PC-3 (cell line): ENCODE measurements around the gene GPRIN3. TPM values are rescaled to one million over a fixed set of nuclear protein-coding genes. Genes with fewer than 3 reads are reported as not detected.
"Not testable (repeated sequence)": the region's sequence is repeated elsewhere in the genome, so short reads cannot be mapped to it uniquely, and the experiment has no call there.

Experiments
- ATAC-seq: fragments of 200-7000 bp; cut with Tn5 transposase; 2 replicates; pipeline ENCODE4 v1.9.1; 2020; ENCODE audit warnings: mild to moderate bottlenecking, moderate library complexity
- BruUV-seq: library from RNA; stranded (reverse); fragments of 400-500 nt; replicated peaks from 2 replicates; lab custom pipeline; 2021; lab: Mats Ljungman, UMichigan
- CTCF ChIA-PET: fragments of 300-600 bp; sonication (Branson Sonifier 250); formaldehyde crosslinking; loops from one replicate; lab custom pipeline; 2022; ENCODE audit warnings: antibody characterized with exemption; lab: Charles Lee
- POLR2A ChIA-PET: fragments of 300-600 bp; sonication (Branson Sonifier 250); formaldehyde crosslinking; loops from one replicate; lab custom pipeline; 2022; ENCODE audit warnings: antibody characterized with exemption; ENCODE audit not compliant: unreplicated experiment; lab: Charles Lee
- DNase-seq: peaks from one replicate; pipeline ENCODE4 v3.0.0-alpha.2; 2015
- H2AFZ ChIP-seq: fragments of 300-600 bp; sonication (generic); 2 replicates; pipeline ENCODE4 v1.6.0; 2016; ENCODE audit warnings: antibody characterized with exemption, low read length
- H3F3A ChIP-seq: fragments of 300-600 bp; sonication (generic); one replicate; pipeline ENCODE4 v1.6.0; 2017; ENCODE audit warnings: antibody characterized with exemption, low read length, control low read depth, mild to moderate bottlenecking; ENCODE audit not compliant: unreplicated experiment
- H3K27ac ChIP-seq: fragments of 300-600 bp; sonication (generic); 2 replicates; pipeline ENCODE4 v1.5.1; 2016; ENCODE audit warnings: mild to moderate bottlenecking, low read length
- H3K27me3 ChIP-seq: fragments of 300-600 bp; sonication (generic); 2 replicates; pipeline ENCODE4 v1.6.1; 2016; ENCODE audit warnings: low read length, mixed read lengths
- H3K36me3 ChIP-seq: fragments of 300-600 bp; sonication (generic); 2 replicates; pipeline ENCODE4 v1.6.1; 2016; ENCODE audit warnings: low read depth, mixed run types, low read length, mixed read lengths
- H3K4me1 ChIP-seq: fragments of 300-600 bp; sonication (generic); 2 replicates; pipeline ENCODE4 v1.5.1; 2016; ENCODE audit warnings: low read length; ENCODE audit not compliant: insufficient read depth
- H3K4me2 ChIP-seq: fragments of 300-600 bp; sonication (generic); 2 replicates; pipeline ENCODE4 v1.6.0; 2016; ENCODE audit warnings: low read length
- H3K4me3 ChIP-seq: fragments of 300-600 bp; sonication (generic); 2 replicates; pipeline ENCODE4 v1.5.1; 2016; ENCODE audit warnings: mild to moderate bottlenecking, low read length, mixed read lengths
- H3K79me2 ChIP-seq: fragments of 300-600 bp; sonication (generic); 2 replicates; pipeline ENCODE4 v1.6.1; 2017; ENCODE audit warnings: low read length, mixed read lengths
- H3K9ac ChIP-seq: fragments of 300-600 bp; sonication (generic); 2 replicates; pipeline ENCODE4 v1.6.0; 2016; ENCODE audit warnings: mild to moderate bottlenecking, low read length
- H3K9me2 ChIP-seq: fragments of 300-600 bp; sonication (generic); replicated peaks from 2 replicates; pipeline ENCODE4 v1.6.1; 2016; ENCODE audit warnings: mixed run types, low read length, mixed read lengths
- H3K9me3 ChIP-seq: fragments of 300-600 bp; sonication (generic); 2 replicates; pipeline ENCODE4 v1.6.1; 2016; ENCODE audit warnings: low read length, mixed read lengths
- H4K20me1 ChIP-seq: fragments of 300-600 bp; sonication (generic); 2 replicates; pipeline ENCODE4 v1.6.1; 2016; ENCODE audit warnings: low read length, mixed read lengths
- EZH2 ChIP-seq: fragments of 300-600 bp; sonication (generic); IDR thresholded peaks from one replicate; pipeline ENCODE4 v1.6.1; 2017; ENCODE audit warnings: antibody characterized with exemption, mild to moderate bottlenecking, low read length; ENCODE audit not compliant: unreplicated experiment
- EZH2phosphoT487 ChIP-seq: fragments of 300-600 bp; sonication (generic); IDR thresholded peaks from 2 replicates; pipeline ENCODE4 v1.6.1; 2018; ENCODE audit warnings: mild to moderate bottlenecking, antibody characterized with exemption, low read length, borderline replicate concordance
- intact Hi-C: fragments of 100-400 bp; cut with micrococcal nuclease; formaldehyde crosslinking; loops from 2 replicates; pipeline ENCODE4 v1.9.0; 2023
- total RNA-seq: library from RNA; depleted of rRNA; stranded (reverse); fragments of >200 nt; gene quantifications from 2 replicates; pipeline ENCODE4 v1.2.3, GENCODE V29; 2014
- TF ChIP-seq, protein P1 (sequence below): fragments of 300-600 bp; sonication (generic); conservative IDR thresholded peaks from 2 replicates; pipeline ENCODE4 v1.5.1; 2017; ENCODE audit warnings: antibody characterized with exemption, low read depth, mild to moderate bottlenecking, low read length

The GPRIN3 gene
- total RNA-seq, 1 experiment from 2014 or later = not detected

DNA sequence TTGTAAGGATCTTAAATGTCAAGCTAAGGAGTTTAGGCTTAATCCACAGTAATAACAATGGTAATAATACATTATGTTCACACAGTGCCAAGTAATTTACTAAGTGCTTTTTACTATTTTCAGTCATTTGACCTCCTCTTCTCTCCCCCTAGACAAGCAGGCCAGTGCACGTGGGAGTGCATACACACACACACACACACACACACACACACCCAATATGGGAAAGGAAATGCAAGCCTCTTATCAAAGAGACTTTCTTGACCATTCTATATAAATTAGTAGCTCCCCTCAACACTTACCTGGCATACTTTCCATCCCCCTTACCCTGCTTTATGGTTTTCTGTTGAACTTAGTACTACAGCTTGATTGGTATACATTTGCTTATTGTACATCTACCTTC is 3.8 kb upstream of the GPRIN3 start:
- no peaks in the 10 kb centered on the region for H3K4me1 ChIP-seq
- no peak overlapping the region for H3K27ac ChIP-seq
- no peak overlapping the region for H3K4me3 ChIP-seq
- ChIA-PET POLR2A (no interaction called here), CTCF (no interaction called here)
- H3K9ac ChIP-seq = no peak overlapping the region
- no peak overlapping the region for H3K4me2 ChIP-seq
- DNase-seq (no peak), ATAC-seq (no peak)
- intact Hi-C loops = no loop called here
- TF ChIP-seq, protein P1, sequence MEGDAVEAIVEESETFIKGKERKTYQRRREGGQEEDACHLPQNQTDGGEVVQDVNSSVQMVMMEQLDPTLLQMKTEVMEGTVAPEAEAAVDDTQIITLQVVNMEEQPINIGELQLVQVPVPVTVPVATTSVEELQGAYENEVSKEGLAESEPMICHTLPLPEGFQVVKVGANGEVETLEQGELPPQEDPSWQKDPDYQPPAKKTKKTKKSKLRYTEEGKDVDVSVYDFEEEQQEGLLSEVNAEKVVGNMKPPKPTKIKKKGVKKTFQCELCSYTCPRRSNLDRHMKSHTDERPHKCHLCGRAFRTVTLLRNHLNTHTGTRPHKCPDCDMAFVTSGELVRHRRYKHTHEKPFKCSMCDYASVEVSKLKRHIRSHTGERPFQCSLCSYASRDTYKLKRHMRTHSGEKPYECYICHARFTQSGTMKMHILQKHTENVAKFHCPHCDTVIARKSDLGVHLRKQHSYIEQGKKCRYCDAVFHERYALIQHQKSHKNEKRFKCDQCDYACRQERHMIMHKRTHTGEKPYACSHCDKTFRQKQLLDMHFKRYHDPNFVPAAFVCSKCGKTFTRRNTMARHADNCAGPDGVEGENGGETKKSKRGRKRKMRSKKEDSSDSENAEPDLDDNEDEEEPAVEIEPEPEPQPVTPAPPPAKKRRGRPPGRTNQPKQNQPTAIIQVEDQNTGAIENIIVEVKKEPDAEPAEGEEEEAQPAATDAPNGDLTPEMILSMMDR = no peak
- no peak for TF ChIP-seq EZH2phosphoT487
- TF ChIP-seq EZH2 = no peak
- no peaks in the 10 kb centered on the region for H3K9me2 ChIP-seq
- no peak overlapping the region for H2AFZ ChIP-seq
- no peaks in the 10 kb centered on the region for H3K36me3 ChIP-seq
- no peaks in the 10 kb centered on the region for H3K9me3 ChIP-seq
- peaks cover 39% of the 10 kb centered on the region for H3K27me3 ChIP-seq
- no peaks in the 10 kb centered on the region for H3F3A ChIP-seq
- no peaks in the 10 kb centered on the region for H4K20me1 ChIP-seq
- H3K79me2 ChIP-seq = no peaks in the 10 kb centered on the region
- BruUV-seq = no TSS peak

DNA sequence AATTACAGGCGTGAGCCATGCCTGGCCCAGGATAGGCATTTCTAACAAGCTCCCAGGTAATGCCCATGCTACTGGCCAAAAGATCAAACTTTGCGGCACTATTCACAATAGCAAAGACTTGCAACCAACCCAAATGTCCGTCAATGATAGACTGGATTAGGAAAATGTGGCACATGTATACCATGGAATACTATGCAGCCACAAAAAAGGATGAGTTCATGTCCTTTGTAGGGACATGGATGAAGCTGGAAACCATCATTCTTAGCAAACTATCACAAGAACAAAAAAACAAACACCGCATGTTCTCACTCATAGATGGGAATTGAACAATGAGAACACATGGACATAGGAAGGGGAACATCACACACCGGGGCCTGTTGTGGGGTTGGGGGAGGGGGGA is 1.6 kb upstream of the GPRIN3 start:
- H3K27ac ChIP-seq, H3K79me2 ChIP-seq, H3K9ac ChIP-seq, H3F3A ChIP-seq, BruUV-seq, H3K9me2 ChIP-seq, H3K9me3 ChIP-seq, H3K4me2 ChIP-seq, H3K4me1 ChIP-seq, DNase-seq, intact Hi-C loops, CTCF ChIA-PET, H3K36me3 ChIP-seq, H3K4me3 ChIP-seq, H4K20me1 ChIP-seq, POLR2A ChIA-PET, H2AFZ ChIP-seq, ATAC-seq: not testable (repeated sequence)
- peaks cover 50% of the 10 kb centered on the region for H3K27me3 ChIP-seq

DNA sequence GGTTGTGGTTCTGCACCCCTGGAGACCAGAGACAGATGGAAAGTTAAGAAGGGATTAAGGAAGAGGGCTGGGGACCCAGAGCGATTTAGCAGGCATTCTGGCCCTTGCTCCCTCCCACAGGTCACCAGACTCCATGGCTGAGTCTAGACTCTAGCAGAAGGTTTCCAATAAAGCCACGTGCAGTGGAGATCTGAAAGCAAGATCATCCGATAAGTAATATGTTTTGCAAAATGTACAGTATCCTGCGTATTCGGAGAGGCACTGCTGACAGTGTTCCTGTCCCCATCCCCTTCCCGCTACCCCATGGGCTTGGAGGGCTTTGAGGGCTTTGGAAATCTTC is 531 bp upstream of the GPRIN3 start:
- DNase-seq (no peak), ATAC-seq (no peak)
- intact Hi-C loops = no loop called here
- Histone ChIP-seq H3K79me2 (no peaks in the 10 kb centered on the region), H3K27me3 (peaks cover 54% of the 10 kb centered on the region), H3K36me3 (no peaks in the 10 kb centered on the region), H4K20me1 (no peaks in the 10 kb centered on the region), H3K4me3 (no peak overlapping the region), H3K9ac (no peak overlapping the region), H3K9me3 (no peaks in the 10 kb centered on the region), H3F3A (no peaks in the 10 kb centered on the region), H3K4me2 (peak overlapping the region; percentile 54; the same call in 1 of the 2 replicates), H3K9me2 (no peaks in the 10 kb centered on the region), H3K27ac (no peak overlapping the region), H2AFZ (no peak overlapping the region), H3K4me1 (no peaks in the 10 kb centered on the region)
- ChIA-PET POLR2A (no interaction called here), CTCF (no interaction called here)
- TF ChIP-seq EZH2phosphoT487 (no peak), EZH2 (no peak)
- TF ChIP-seq, protein P1 = no peak
- BruUV-seq = no TSS peak
